Right lobe of liver (tissue), 6 donors: ENCODE data around the gene PPP2R5D. TPM values are rescaled to one million over a fixed set of nuclear protein-coding genes. Genes with fewer than 3 reads are reported as not detected.
"Not testable (repeated sequence)": the region's sequence is repeated elsewhere in the genome, so short reads cannot be mapped to it uniquely, and the experiment has no call there.

Source experiments
- ATAC-seq, 4 donors: fragments of 200-7000 bp; cut with Tn5 transposase; one replicate each; pipeline ENCODE4 v1.9.1; 2020; ENCODE audit warnings: mild to moderate bottlenecking in 4 of 4, moderate library complexity in 4 of 4
- DNase-seq, 3 donors: peaks; one replicate each; pipeline ENCODE4 v3.0.0-alpha.2; 2020
- H3K27ac ChIP-seq, 3 donors: fragments of 200-600 bp; one replicate each; pipeline ENCODE4 v1.8.0; 2022
- H3K27me3 ChIP-seq, 2 donors: fragments of 200-600 bp; one replicate each; pipeline ENCODE4 v1.8.0; 2022
- H3K36me3 ChIP-seq, 4 donors: fragments of 200-600 bp; sonication (generic) in 1 of 4; one replicate each; pipeline versions ENCODE4 v1.5.1 to v1.8.0; 2017 to 2022; ENCODE audit warnings: control low read depth in 1 of 4
- H3K4me1 ChIP-seq, 4 donors: fragments of 200-600 bp; sonication (generic) in 1 of 4; one replicate each; pipeline versions ENCODE4 v1.5.1 to v1.8.0; 2017 to 2022; ENCODE audit warnings: control low read depth in 1 of 4
- H3K4me3 ChIP-seq, 3 donors: fragments of 200-600 bp; one replicate each; pipeline ENCODE4 v1.8.0; 2022
- H3K9me3 ChIP-seq, 4 donors: fragments of 200-600 bp; sonication (generic) in 1 of 4; one replicate each; pipeline versions ENCODE4 v1.5.1 to v1.8.0; 2017 to 2022; ENCODE audit warnings: control low read depth in 1 of 4
- CTCF ChIP-seq, 4 donors: fragments of 200-600 bp in 3 of 4; fragments of 450-650 bp in 1 of 4; IDR thresholded peaks; one replicate each; pipeline versions ENCODE4 v1.5.1 to v1.8.0; 2016 to 2022; ENCODE audit warnings: antibody characterized with exemption in 4 of 4, mild to moderate bottlenecking in 2 of 4
- POLR2A ChIP-seq: fragments of 450-650 bp; IDR thresholded peaks from one replicate; pipeline ENCODE4 v1.6.1; 2017; ENCODE audit warnings: antibody characterized with exemption, mild to moderate bottlenecking
- WGBS: methylation state at CpG from one replicate; pipeline ENCODE4 v1.1.6; 2018; ENCODE audit warnings: low coverage, low lambda C conversion rate; ENCODE audit not compliant: insufficient coverage; ENCODE audit errors: missing lambda C conversion rate; 5-methylcytosine and 5-hydroxymethylcytosine counted together
- intact Hi-C, 2 donors: fragments of 100-400 bp; cut with DNase I; formaldehyde crosslinking; loops; one replicate each; pipeline versions ENCODE4 v1.11.2 to v1.14.1; 2022
- total RNA-seq, 6 experiments: library from RNA; depleted of rRNA in 2 of 6; stranded (reverse); fragments of >200 nt in 2 of 6; fragmentation: NEBNext Ultra II Directional in 3 of 6; extraction: Animal tissue kit (Norgen Biotek cat#: 25700) in 3 of 6; gene quantifications; one replicate each; pipeline versions ENCODE4 v1.1.0 to v1.2.4, GENCODE V29; 2016 to 2023
- donor health status: DM: no; HTN: yes; CAD: no.
- donor health status: DM: no; HTN: no; CAD: no.
- donor health status: DM: no; HTN: no; CAD: no.
- donor health status: DM: no; HTN: yes; CAD: no.
- donor health status: DM: no; HTN: yes; CAD: no.

Gene PPP2R5D
- total RNA-seq, 6 experiments from 2014 or later = 11.5 to 24.0 (median 16.3) TPM

GRCh38 chr6:42989923-42990322, 5.6 kb downstream of the PPP2R5D start:
- peaks cover 0 to 13% (median 0%) of the 10 kb centered on the region in 4 donors for H3K36me3 ChIP-seq
- intact Hi-C loops = loop anchor here in 1 of 2 donors (10.0 kb wide), 1 partner anchor 65 kb away; the partner anchor contains the start of gene CNPY3
- DNase-seq (no peak), ATAC-seq (no peak)
- H3K27ac ChIP-seq = no peak overlapping the region
- peaks cover 0 to 13% (median 3%) of the 10 kb centered on the region in 4 donors for H3K4me1 ChIP-seq
- 85% methylated on average over 3 of the region's 5 CpGs for WGBS
- no peaks in the 10 kb centered on the region for H3K9me3 ChIP-seq
- no peaks in the 10 kb centered on the region for H3K27me3 ChIP-seq
- TF ChIP-seq POLR2A (no peak), CTCF (IDR thresholded peaks at IDR 0.05) (no peak)
- no peak overlapping the region for H3K4me3 ChIP-seq

DNA sequence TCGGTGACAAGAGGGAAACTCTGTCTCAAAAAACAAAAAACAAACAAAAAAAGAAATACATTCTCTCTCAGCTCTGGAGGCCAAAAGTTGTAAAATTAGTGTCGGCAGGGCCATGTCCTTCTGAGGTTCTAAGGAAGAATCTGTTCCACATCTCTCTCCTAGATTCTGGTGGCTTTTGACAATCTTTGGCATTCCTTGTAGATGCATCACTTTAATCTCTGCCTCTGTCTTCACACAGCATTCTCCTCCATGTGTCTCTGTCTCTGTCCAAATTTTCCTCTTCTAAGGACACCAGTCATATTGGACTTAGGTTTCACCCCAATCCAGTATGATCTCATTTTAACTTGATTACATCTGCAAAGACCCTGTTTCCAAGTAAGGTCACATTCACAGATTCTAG, 9.1 kb downstream of the PPP2R5D start:
- DNase-seq = no peak
- no peak for TF ChIP-seq CTCF (IDR thresholded peaks at IDR 0.05)
- no peak for TF ChIP-seq POLR2A
- ATAC-seq = no peak
- WGBS = 94% methylated on average over 2 of the region's 2 CpGs
- Histone ChIP-seq H3K36me3 (peaks cover 0 to 13% (median 0%) of the 10 kb centered on the region in 4 donors), H3K27me3 (no peaks in the 10 kb centered on the region), H3K4me3 (no peak overlapping the region), H3K9me3 (no peaks in the 10 kb centered on the region), H3K4me1 (peaks cover 0 to 8% (median 0%) of the 10 kb centered on the region in 4 donors), H3K27ac (no peak overlapping the region)
- intact Hi-C loops = no loop called here

- no peaks in the 10 kb centered on the region for H3K9me3 ChIP-seq
- DNase-seq (no peak), ATAC-seq (peak; percentile 33 to 57 (median 52))
- H3K27me3 ChIP-seq = no peaks in the 10 kb centered on the region
- no peaks in the 10 kb centered on the region for H3K36me3 ChIP-seq
- H3K4me1 ChIP-seq = peaks cover 0 to 8% (median 0%) of the 10 kb centered on the region in 4 donors
- TF ChIP-seq POLR2A (no peak), CTCF (IDR thresholded peaks at IDR 0.05) (peak in 3 of 4 donors; percentile 7 to 30 (median 24))
- no peak overlapping the region for H3K27ac ChIP-seq
- no peak overlapping the region for H3K4me3 ChIP-seq
- intact Hi-C loops = no loop called here
These were observed 12.1 kb downstream of the PPP2R5D start for GRCh38 chr6:42996513-42996912.

DNA sequence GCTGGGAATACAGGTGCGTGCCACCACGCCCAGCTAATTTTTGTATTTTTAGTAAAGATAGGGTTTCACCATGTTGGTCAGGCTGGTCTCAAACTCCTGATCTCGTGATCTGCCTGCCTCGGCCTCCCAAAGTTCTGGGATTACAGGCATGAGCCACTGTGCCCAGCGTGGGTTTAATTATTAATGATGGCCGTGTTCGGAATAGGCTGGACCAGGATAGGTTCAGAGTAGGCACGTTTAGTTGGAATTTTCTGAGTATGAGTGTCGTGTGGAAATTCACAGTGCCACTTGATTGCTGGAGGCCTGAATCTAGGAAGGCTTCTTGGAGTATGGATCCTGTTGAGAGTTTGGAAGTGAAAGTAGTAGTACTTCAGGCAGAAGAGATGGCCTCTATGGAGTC, 13.8 kb downstream of the PPP2R5D start:
- H3K4me3 ChIP-seq, H3K4me1 ChIP-seq, H3K27me3 ChIP-seq, intact Hi-C loops, H3K9me3 ChIP-seq, H3K27ac ChIP-seq, DNase-seq, H3K36me3 ChIP-seq: not testable (repeated sequence)
- ATAC-seq = peak in 2 of 4 donors; percentile 32 to 65
- 52% methylated on average over 7 of the region's 9 CpGs for WGBS

- WGBS = 91% methylated on average over 7 of the region's 8 CpGs
- H3K4me1 ChIP-seq = peaks cover 0 to 2% (median 0%) of the 10 kb centered on the region in 4 donors
- H3K9me3 ChIP-seq = no peaks in the 10 kb centered on the region
- no peak overlapping the region for H3K27ac ChIP-seq
- TF ChIP-seq CTCF (IDR thresholded peaks at IDR 0.05) (no peak), POLR2A (no peak)
- DNase-seq (no peak), ATAC-seq (no peak)
- H3K36me3 ChIP-seq = peaks cover 0 to 4% (median under 1%) of the 10 kb centered on the region in 4 donors
- no peaks in the 10 kb centered on the region for H3K27me3 ChIP-seq
- intact Hi-C loops = no loop called here
- no peak overlapping the region for H3K4me3 ChIP-seq
These were observed 17.5 kb downstream of the PPP2R5D start for GRCh38 chr6:43001843-43002242.
